GM12865 (cell line): ENCODE data around the gene ADCY9.

Experiments used
- DNase-seq: peaks from one replicate; pipeline ENCODE4 v3.0.0; 2010; ENCODE audit warnings: low read depth
- H3K4me3 ChIP-seq: 2 replicates; pipeline ENCODE4 v1.5.1; 2011; ENCODE audit warnings: mild to moderate bottlenecking, low read depth, low read length, control low read depth
- TF ChIP-seq, protein P1 (sequence below): IDR thresholded peaks from 2 replicates; pipeline ENCODE4 v1.5.1; 2011; ENCODE audit warnings: low read length, control low read depth, low read depth, inconsistent platforms; ENCODE audit not compliant: insufficient read depth; ENCODE audit errors: missing control alignments

ADCY9 gene

DNA sequence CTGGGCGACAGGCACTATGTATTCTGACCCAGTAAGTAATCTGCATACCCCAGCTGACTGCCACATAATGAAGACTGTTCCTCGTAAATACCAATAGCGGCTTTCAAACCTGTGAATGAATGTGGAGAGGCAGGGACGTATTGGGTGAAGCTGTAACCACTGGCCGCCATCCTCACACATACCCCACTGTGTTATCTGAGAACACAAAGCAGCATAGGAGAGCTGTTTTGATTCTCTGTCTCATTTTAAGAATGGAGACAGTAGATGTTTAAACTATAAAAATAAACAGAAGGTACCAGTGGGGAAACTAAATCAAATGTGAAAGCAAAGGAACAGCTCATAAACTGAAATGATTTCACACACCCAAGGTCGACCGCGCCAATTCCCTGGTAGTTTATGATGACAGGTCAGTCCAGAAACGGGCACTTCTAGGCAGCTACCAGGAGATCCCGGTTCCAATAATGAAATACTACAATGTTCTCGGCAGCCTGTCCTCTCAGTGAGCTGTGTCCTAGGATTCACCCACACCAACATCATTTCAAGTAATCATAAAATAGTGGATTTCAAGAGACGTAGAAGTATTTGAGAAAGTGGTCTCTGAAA is 109.7 kb downstream of the ADCY9 start:
- TF ChIP-seq, protein P1, sequence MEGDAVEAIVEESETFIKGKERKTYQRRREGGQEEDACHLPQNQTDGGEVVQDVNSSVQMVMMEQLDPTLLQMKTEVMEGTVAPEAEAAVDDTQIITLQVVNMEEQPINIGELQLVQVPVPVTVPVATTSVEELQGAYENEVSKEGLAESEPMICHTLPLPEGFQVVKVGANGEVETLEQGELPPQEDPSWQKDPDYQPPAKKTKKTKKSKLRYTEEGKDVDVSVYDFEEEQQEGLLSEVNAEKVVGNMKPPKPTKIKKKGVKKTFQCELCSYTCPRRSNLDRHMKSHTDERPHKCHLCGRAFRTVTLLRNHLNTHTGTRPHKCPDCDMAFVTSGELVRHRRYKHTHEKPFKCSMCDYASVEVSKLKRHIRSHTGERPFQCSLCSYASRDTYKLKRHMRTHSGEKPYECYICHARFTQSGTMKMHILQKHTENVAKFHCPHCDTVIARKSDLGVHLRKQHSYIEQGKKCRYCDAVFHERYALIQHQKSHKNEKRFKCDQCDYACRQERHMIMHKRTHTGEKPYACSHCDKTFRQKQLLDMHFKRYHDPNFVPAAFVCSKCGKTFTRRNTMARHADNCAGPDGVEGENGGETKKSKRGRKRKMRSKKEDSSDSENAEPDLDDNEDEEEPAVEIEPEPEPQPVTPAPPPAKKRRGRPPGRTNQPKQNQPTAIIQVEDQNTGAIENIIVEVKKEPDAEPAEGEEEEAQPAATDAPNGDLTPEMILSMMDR = no peak
- no peak for DNase-seq

DNA sequence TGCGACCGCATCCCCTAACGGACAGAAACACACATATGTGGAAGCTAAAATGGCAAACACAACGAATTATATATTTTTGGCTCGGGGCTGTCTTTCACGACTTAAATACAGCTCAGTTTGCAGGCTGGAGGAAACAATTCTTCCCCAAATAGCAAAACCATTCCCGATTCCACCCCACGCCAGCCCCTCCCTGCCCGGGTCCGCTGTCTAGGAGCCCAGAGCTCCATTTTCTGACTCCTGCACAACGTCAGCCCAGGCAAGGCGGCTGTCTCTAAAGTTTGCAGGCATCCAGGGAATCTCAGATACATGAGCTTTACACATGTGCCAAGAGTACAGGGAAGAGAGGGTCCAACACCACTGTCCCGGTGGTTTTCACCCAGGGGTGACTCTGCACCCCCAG is 110.5 kb downstream of the ADCY9 start:
- TF ChIP-seq, protein P1 = no peak
- DNase-seq = no peak
- H3K4me3 ChIP-seq = no peak overlapping the region

More for the DNA sequence above, 109.7 kb downstream of the ADCY9 start:
- H3K4me3 ChIP-seq = no peak overlapping the region

- no peak overlapping the region for H3K4me3 ChIP-seq
- no peak for DNase-seq
Observed at GRCh38 chr16:4005281-4005680, 111.0 kb downstream of the ADCY9 start.

DNA sequence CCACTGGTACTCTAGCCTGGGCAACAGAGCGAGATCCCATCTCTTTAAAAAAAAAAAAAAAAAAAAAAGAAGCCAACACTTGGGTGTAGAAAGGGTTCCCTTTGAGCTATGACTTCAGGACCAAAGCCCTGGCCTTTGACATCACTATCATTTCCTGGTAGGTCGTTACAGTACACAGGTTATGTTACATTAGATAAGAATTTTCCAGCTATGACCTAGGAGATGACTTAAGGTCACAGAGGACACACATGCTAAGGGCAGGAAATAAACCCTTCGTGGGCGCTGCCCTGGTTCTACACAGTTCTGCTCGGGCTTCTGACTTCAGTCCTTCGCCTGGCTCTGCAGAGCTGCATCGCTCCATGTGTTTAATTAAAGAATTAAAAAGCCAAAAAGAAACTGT is 112.0 kb downstream of the ADCY9 start:
- DNase-seq = no peak
- TF ChIP-seq, protein P1 = no peak
- H3K4me3 ChIP-seq = no peak overlapping the region

More at GRCh38 chr16:4005281-4005680, 111.0 kb downstream of the ADCY9 start:
- TF ChIP-seq, protein P1 = no peak

DNA sequence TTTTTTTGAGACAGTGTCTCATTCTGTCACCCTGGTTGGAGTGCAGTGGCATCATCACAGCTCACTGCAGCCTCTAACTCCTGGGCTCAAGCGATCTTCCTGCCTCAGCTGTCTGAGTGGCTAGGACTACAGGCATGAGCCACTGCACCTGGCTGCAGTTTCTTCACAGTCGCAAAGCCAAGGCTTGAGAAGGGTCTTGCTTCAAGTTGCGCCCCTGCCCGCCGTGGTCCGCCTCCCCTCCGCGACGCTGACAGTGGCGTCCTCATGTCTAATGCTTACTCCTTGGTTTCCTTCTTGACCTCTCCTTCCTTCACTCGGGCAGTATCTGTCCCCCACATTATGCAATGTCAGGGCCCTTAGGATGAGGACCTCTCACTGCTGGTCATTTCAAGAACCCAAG is 112.7 kb downstream of the ADCY9 start:
- TF ChIP-seq, protein P1 = no peak
- no peak for DNase-seq
- no peak overlapping the region for H3K4me3 ChIP-seq

GRCh38 chr16:4003166-4003565 is 113.1 kb downstream of the ADCY9 start:
- TF ChIP-seq, protein P1 = no peak
- H3K4me3 ChIP-seq = no peak overlapping the region
- DNase-seq = no peak

DNA sequence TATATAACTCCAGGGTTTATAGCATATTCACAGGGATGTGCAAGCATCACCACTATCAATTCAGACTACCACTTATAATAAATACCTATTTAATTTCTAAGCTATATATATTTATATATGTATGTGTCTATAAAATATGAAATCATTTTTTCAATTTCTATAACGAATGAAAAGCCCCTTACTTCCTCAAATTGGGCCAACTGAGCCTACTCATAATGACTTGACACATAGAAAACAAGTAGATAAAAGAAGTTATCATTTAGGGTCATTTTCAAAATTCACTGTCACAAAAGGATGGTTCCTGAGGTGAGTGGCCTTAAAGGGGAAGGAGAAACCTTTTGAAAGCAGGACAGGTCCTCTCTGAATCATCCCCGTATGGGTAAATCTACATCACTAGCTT is 114.1 kb downstream of the ADCY9 start:
- no peak for DNase-seq
- no peak overlapping the region for H3K4me3 ChIP-seq
- TF ChIP-seq, protein P1 = no peak
